ENCODE measurements around the gene VAC14. TPM values are rescaled to one million over a fixed set of nuclear protein-coding genes. Genes with fewer than 3 reads are reported as not detected.

Gene VAC14
- total RNA-seq, 1 donor from 2014 or later: 52.2 TPM

DNA sequence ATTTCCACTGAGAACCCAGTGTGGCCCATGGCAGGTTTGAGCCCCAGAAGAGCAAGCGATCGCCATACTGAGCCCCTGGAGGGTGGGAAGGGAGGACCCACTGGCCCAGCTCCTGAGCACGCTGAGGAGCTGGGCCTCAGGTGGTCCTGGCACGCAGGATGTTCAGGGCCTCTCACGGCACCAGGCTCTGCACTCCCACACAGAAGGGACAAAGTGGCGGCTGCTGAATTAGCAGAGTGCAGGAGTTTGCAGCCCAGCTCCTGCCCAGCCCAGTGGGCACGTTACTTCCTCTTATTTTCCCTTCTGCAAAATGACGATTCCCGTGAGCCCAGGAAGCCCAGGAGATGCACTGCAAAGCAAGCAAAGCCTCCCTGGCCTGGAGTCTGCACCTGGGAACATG lies 72.8 kb downstream of the VAC14 start:
- H3K4me3 ChIP-seq: no peak overlapping the region
- no peak overlapping the region for H3K27ac ChIP-seq
- TF ChIP-seq, protein P1, sequence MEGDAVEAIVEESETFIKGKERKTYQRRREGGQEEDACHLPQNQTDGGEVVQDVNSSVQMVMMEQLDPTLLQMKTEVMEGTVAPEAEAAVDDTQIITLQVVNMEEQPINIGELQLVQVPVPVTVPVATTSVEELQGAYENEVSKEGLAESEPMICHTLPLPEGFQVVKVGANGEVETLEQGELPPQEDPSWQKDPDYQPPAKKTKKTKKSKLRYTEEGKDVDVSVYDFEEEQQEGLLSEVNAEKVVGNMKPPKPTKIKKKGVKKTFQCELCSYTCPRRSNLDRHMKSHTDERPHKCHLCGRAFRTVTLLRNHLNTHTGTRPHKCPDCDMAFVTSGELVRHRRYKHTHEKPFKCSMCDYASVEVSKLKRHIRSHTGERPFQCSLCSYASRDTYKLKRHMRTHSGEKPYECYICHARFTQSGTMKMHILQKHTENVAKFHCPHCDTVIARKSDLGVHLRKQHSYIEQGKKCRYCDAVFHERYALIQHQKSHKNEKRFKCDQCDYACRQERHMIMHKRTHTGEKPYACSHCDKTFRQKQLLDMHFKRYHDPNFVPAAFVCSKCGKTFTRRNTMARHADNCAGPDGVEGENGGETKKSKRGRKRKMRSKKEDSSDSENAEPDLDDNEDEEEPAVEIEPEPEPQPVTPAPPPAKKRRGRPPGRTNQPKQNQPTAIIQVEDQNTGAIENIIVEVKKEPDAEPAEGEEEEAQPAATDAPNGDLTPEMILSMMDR (IDR thresholded peaks at IDR 0.05): no peak
- H3K4me1 ChIP-seq: peaks cover 38% of the 10 kb centered on the region
- no peak for DNase-seq
- H3K9me3 ChIP-seq: no peaks in the 10 kb centered on the region
- ATAC-seq: no peak
- no peaks in the 10 kb centered on the region for H3K27me3 ChIP-seq
- H3K36me3 ChIP-seq: peaks cover 23% of the 10 kb centered on the region
- intact Hi-C loops (cut with DNase I): no loop called here

DNA sequence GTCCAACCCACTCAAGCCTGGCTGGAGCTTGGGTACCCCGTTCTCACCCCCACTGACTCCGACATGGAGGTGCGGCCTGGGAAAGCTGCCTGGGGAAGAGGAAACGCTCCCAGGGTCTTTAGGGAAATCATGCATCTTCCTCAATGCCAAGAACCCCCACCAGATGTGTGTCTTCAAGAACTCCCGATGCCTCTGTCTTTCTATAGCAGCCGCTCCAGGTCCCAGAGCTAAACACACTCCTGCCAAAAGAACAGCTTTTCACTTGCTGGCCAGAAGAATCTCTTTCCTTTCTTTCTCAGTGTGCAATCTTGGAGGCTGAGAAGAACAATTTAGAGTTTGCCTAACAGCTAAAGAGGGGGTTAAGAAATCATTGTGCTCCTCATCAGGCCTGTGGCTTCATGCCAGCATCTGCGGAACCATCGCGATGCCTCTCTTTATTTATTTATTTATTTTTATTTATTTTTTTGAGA lies 74.0 kb downstream of the VAC14 start:
- Histone ChIP-seq H3K4me1 (peaks cover 38% of the 10 kb centered on the region), H3K9me3 (no peaks in the 10 kb centered on the region), H3K36me3 (peaks cover 23% of the 10 kb centered on the region), H3K4me3 (no peak overlapping the region), H3K27me3 (no peaks in the 10 kb centered on the region), H3K27ac (peak overlapping the region; percentile 89)
- no peak for ATAC-seq
- intact Hi-C loops (cut with DNase I): no loop called here
- TF ChIP-seq, protein P1 (IDR thresholded peaks at IDR 0.05): no peak
- DNase-seq: no peak

DNA sequence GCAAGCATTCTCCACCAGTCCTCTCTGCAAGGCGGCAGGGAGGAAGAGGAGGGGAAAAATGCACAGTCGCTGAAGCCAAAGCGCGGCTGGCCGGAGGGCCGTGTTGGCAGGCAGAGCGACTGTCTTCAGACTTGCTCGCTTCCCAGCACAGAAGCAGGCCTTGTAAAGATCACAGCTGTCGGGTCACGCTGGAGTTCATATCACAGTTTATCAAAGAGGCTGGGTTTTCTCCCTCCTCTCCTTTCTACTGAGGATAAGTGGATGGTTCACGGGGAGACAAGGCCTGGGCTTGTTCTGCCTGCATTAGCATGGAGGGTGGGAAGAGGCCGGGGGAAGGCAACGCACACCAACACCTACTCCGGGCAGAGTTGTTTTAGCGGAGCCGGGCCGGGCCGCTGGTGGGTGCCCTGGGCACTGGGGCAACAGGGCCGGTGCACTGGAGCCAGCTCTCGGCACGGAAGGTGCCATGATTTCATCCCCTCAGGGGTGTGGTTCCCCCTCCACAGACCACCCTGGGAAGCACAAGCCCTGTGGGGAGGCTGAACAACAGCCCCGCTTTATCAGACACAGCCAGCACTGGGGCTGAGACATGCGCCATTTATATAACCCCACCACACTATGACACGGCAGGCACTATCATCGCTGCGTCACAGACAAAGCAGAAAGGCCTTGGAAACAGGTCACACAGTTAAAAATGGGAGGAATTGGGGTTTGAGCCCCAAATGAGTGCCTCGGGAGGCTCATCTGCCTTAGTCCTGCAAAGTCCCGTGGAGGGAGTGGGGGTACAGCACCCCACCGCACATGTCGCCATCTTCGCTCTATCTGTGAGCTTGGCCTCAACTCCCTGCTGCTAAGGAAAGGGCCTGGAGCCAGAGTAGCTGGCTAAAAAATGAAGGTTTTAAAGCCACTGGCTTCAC lies 74.8 kb downstream of the VAC14 start:
- TF ChIP-seq, protein P1 (IDR thresholded peaks at IDR 0.05): no peak
- no peaks in the 10 kb centered on the region for H3K27me3 ChIP-seq
- peaks cover 17% of the 10 kb centered on the region for H3K36me3 ChIP-seq
- H3K4me3 ChIP-seq: no peak overlapping the region
- no peaks in the 10 kb centered on the region for H3K9me3 ChIP-seq
- peaks cover 41% of the 10 kb centered on the region for H3K4me1 ChIP-seq
- DNase-seq: peak; percentile 80
- peak overlapping the region; percentile 89 for H3K27ac ChIP-seq
- ATAC-seq: no peak
- intact Hi-C loops (cut with DNase I): no loop called here

DNA sequence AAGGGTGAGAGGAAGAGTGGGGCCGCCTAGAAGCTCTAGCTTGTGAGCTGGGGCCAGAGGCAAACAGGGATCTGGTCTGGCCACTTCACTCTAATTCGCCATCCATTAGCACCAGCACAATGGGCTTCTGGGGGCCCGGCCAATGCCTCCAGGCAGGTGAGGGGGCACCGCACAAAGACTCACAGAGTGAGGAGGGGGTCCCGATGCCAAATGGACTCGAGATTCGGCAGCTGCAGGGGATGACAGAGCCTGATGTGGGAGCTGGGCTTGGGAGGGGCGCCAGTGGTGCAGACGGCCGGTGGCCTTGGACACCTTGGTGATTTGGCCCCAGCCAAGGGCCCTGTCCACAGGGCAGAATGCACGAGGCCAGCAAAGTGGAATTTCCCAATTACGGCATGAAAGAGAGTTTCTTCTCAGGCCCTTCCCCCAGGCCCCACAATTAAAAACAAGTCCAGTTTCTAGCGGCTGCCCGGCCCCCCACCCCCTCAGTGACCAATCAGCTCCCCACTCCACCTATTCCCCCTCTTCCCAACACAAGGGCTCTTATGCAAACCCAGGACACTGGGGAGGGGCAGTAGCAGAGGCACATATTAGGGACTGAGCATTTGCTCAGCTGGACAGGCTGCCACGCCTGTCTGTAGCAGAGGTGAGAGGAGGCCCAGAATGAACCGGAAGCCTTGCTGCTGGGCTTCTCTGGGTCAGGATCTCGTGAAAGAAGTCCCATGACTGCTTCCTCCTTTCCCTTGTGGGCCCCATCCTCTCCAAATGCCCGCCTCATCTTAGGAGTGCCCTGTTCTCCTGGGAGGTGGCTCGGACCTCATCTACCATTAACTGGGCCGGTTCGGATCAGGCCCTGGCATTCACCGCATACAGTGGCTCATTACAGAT lies 75.7 kb downstream of the VAC14 start:
- Histone ChIP-seq H3K9me3 (no peaks in the 10 kb centered on the region), H3K36me3 (peaks cover 8% of the 10 kb centered on the region), H3K27ac (peak overlapping the region; percentile 89), H3K4me1 (peaks cover 50% of the 10 kb centered on the region), H3K27me3 (no peaks in the 10 kb centered on the region), H3K4me3 (no peak overlapping the region)
- intact Hi-C loops (cut with DNase I): no loop called here
- peak; percentile 90 for ATAC-seq
- peak; percentile 85 for DNase-seq
- TF ChIP-seq, protein P1 (IDR thresholded peaks at IDR 0.05): no peak

DNA sequence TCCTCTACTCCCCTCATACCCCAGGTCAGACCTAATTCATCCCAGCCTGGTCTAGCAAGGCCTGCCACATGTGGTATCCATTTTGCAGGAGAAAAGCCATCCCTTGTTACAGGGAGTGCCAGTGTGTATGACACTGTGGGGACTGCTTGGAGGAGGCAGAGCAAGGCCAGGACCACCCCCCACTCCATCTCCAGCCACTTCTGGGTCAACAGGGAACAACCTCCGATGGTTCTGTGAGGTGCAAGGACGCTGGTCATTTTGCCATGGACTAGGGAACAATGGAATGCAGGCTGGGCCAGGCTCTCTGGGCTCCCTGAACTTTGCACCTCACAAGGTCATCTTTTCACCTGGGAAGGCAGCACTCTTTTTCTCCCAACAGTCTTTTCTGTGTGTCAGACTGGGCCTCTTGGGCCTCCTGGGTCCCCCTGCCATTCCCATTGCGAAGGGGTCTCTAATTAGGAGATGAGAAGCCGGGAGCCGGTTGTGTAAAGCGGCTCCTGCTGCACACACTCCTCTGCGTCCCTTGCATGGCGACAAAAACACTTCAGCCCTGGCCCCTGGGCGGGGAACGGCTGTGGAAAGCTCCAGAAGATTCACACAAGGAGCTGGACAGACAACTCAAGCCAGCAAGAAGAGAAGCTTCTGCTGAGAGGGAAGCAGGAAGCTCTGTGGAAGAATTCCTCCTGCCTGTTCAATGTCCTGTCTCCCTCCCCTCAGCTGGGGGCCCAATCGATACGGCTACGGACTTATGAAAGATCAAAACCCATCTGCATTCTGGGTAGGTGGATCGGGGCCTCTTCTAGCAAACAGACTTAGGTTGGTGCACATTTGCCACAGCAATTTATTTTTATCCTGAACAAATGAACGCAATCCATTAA lies 76.6 kb downstream of the VAC14 start:
- ATAC-seq (no peak), DNase-seq (no peak)
- Histone ChIP-seq H3K9me3 (no peaks in the 10 kb centered on the region), H3K36me3 (peaks cover 3% of the 10 kb centered on the region), H3K4me3 (no peak overlapping the region), H3K4me1 (peaks cover 50% of the 10 kb centered on the region), H3K27me3 (no peaks in the 10 kb centered on the region), H3K27ac (peak overlapping the region; percentile 89)
- intact Hi-C loops (cut with DNase I): no loop called here
- TF ChIP-seq, protein P1 (IDR thresholded peaks at IDR 0.05): no peak

All from upper lobe of right lung (tissue), 1 donor.